ENCODE data around the gene DDX60.
"Not testable (repeated sequence)": the region's sequence is repeated elsewhere in the genome, so short reads cannot be mapped to it uniquely, and the experiment has no call there.

The DDX60 gene

GRCh38 chr4:168318266-168318895, at the start of gene DDX60:
DDX60 (minus strand) TSS chr4:168318752; CDS start chr4:168311259, 7,493 bp downstream.
- DNase-seq: peak; percentile 37

- DNase-seq: no peak
Measured at GRCh38 chr4:168367065-168367464, 48.5 kb upstream of the DDX60 start.

GRCh38 chr4:168362025-168362401, 43.5 kb upstream of the DDX60 start:
- DNase-seq: no peak

GRCh38 chr4:168361365-168362024, 42.9 kb upstream of the DDX60 start:
- DNase-seq: no peak

- DNase-seq: no peak
Measured at GRCh38 chr4:168360271-168360670, 41.7 kb upstream of the DDX60 start.

GRCh38 chr4:168357941-168358340, 39.4 kb upstream of the DDX60 start:
- no peak for DNase-seq

- no peak for DNase-seq
Measured at GRCh38 chr4:168353746-168354145, 35.2 kb upstream of the DDX60 start.

- DNase-seq: no peak
Measured at GRCh38 chr4:168337550-168337940, 19.0 kb upstream of the DDX60 start.

GRCh38 chr4:168336837-168337549, 18.4 kb upstream of the DDX60 start:
- no peak for DNase-seq

GRCh38 chr4:168335621-168336020, 17.1 kb upstream of the DDX60 start:
- DNase-seq: no peak

- no peak for DNase-seq
Measured at GRCh38 chr4:168334053-168334452, 15.5 kb upstream of the DDX60 start.

- not testable (repeated sequence) for DNase-seq
Measured at GRCh38 chr4:168330575-168330974, 12.0 kb upstream of the DDX60 start.

GRCh38 chr4:168325591-168325990, 7.0 kb upstream of the DDX60 start:
- DNase-seq: no peak

- DNase-seq: no peak
Measured at GRCh38 chr4:168321006-168321405, 2.5 kb upstream of the DDX60 start.

GRCh38 chr4:168319486-168320019, 1.0 kb upstream of the DDX60 start:
- DNase-seq: no peak

GRCh38 chr4:168317621-168318020, 931 bp downstream of the DDX60 start:
- DNase-seq: no peak

GRCh38 chr4:168309781-168310180, 8.8 kb downstream of the DDX60 start:
- no peak for DNase-seq

- DNase-seq: no peak
Measured at GRCh38 chr4:168308912-168309311, 9.6 kb downstream of the DDX60 start.

GRCh38 chr4:168306476-168306875, 12.1 kb downstream of the DDX60 start:
- DNase-seq: no peak

- no peak for DNase-seq
Measured at GRCh38 chr4:168304744-168305459, 13.7 kb downstream of the DDX60 start.

- DNase-seq: not testable (repeated sequence)
Measured at GRCh38 chr4:168303430-168303829, 15.1 kb downstream of the DDX60 start.

- no peak for DNase-seq
Measured at GRCh38 chr4:168293386-168293975, 25.1 kb downstream of the DDX60 start.

GRCh38 chr4:168291242-168291641, 27.3 kb downstream of the DDX60 start:
- DNase-seq: no peak

All from NCI-H1048 (cell line).